A673 (cell line): ENCODE results near the gene UCKL1. TPM values are rescaled to one million over a fixed set of nuclear protein-coding genes. Genes with fewer than 3 reads are reported as not detected.

Experiments
- BruUV-seq: library from RNA; stranded (reverse); fragments of 400-500 nt; replicated peaks from 2 replicates; lab custom pipeline; 2021; lab: Mats Ljungman, UMichigan
- CTCF ChIA-PET: fragments of 300-600 bp; sonication (Branson Sonifier 250); formaldehyde crosslinking; loops from one replicate; lab custom pipeline; 2022; ENCODE audit warnings: antibody characterized with exemption; lab: Charles Lee
- POLR2A ChIA-PET: fragments of 300-600 bp; sonication (Branson Sonifier 250); formaldehyde crosslinking; loops from one replicate; lab custom pipeline; 2022; ENCODE audit warnings: antibody characterized with exemption; ENCODE audit not compliant: low non-redundant PET; lab: Charles Lee
- DNase-seq: peaks from one replicate; pipeline ENCODE4 v3.0.0-alpha.2; 2015; ENCODE audit warnings: low spot score
- H3K27ac ChIP-seq: fragments of 200-600 bp; sonication (generic); 2 replicates; pipeline ENCODE4 v1.5.1; 2016; ENCODE audit warnings: mixed run types, low read depth, mild to moderate bottlenecking, mixed read lengths, antibody characterized with exemption, low read length; ENCODE audit not compliant: poor library complexity, severe bottlenecking
- H3K27me3 ChIP-seq: fragments of 200-600 bp; sonication (generic); replicated peaks from 2 replicates; pipeline ENCODE4 v1.6.1; 2017; ENCODE audit warnings: mixed run types, low read depth, mild to moderate bottlenecking, mixed read lengths, antibody characterized with exemption, low read length; ENCODE audit not compliant: insufficient read depth, poor library complexity
- H3K36me3 ChIP-seq: fragments of 200-600 bp; sonication (generic); 2 replicates; pipeline ENCODE4 v1.6.1; 2016; ENCODE audit warnings: mixed run types, mild to moderate bottlenecking, mixed read lengths, antibody characterized with exemption, low read length; ENCODE audit not compliant: insufficient read depth, poor library complexity, severe bottlenecking
- H3K4me1 ChIP-seq: fragments of 200-600 bp; sonication (generic); 2 replicates; pipeline ENCODE4 v1.6.1; 2017; ENCODE audit warnings: mixed run types, mild to moderate bottlenecking, mixed read lengths, antibody characterized with exemption, low read length; ENCODE audit not compliant: insufficient read depth, poor library complexity, severe bottlenecking
- H3K4me3 ChIP-seq: fragments of 200-600 bp; sonication (generic); 2 replicates; pipeline ENCODE4 v1.5.1; 2016; ENCODE audit warnings: low read depth, mixed run types, mild to moderate bottlenecking, mixed read lengths, low read length; ENCODE audit not compliant: poor library complexity, severe bottlenecking
- H3K9me3 ChIP-seq: fragments of 200-600 bp; sonication (generic); 2 replicates; pipeline ENCODE4 v1.6.1; 2016; ENCODE audit warnings: mixed run types, low read depth, mild to moderate bottlenecking, mixed read lengths, antibody characterized with exemption, low read length; ENCODE audit not compliant: poor library complexity, severe bottlenecking
- CTCF ChIP-seq: fragments of 300-800, 200-600 bp; sonication (generic); conservative IDR thresholded peaks from 2 replicates; pipeline ENCODE4 v1.5.1; 2017; ENCODE audit warnings: low read depth, mild to moderate bottlenecking, antibody characterized with exemption, low read length, moderate library complexity, mixed read lengths
- EZH2 ChIP-seq: fragments of 200-600 bp; sonication (generic); IDR thresholded peaks from 2 replicates; pipeline ENCODE4 v1.6.1; 2017; ENCODE audit warnings: borderline replicate concordance, low read depth, mild to moderate bottlenecking, mixed read lengths, antibody characterized with exemption, low read length; ENCODE audit not compliant: poor library complexity, severe bottlenecking
- intact Hi-C: fragments of 100-400 bp; cut with micrococcal nuclease; formaldehyde crosslinking; loops from one replicate; pipeline ENCODE4 v1.10.0; 2022; ENCODE audit not compliant: unreplicated experiment
- total RNA-seq: library from RNA; stranded (reverse); gene quantifications from 2 replicates; pipeline ENCODE4 v1.2.3, GENCODE V29; 2021

Gene UCKL1
- total RNA-seq, 1 experiment from 2014 or later, result 53.3 TPM

GRCh38 chr20:64001607-64002011 is 45.4 kb upstream of the UCKL1 start:
- Histone ChIP-seq H3K4me1 (no peaks in the 10 kb centered on the region), H3K27ac (no peak overlapping the region), H3K36me3 (peaks cover 58% of the 10 kb centered on the region), H3K27me3 (no peaks in the 10 kb centered on the region), H3K4me3 (no peak overlapping the region), H3K9me3 (no peaks in the 10 kb centered on the region)
- ChIA-PET CTCF (no interaction called here), POLR2A (no interaction called here)
- BruUV-seq, result no TSS peak
- no peak for DNase-seq
- intact Hi-C loops, result no loop called here
- TF ChIP-seq EZH2 (no peak), CTCF (no peak)

DNA sequence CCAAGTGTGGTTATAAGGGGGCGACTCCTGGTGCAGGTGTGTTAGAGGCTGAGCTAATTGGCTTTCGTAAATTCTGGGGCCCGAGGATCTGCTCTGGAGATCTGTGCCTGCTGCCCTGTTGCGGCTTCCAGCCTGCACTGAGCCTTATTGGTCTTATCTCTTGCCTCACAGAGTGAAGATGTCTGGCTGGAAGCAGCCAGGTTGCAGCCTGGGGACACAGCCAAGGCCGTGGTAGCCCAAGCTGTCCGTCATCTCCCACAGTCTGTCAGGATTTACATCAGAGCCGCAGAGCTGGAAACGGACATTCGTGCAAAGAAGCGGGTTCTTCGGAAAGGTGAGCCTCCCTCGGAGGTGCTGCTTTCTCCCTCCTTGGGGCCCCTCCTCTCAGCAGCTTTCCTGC is 44.7 kb upstream of the UCKL1 start:
- H3K27me3 ChIP-seq, result no peaks in the 10 kb centered on the region
- ChIA-PET CTCF (no interaction called here), POLR2A (no interaction called here)
- BruUV-seq, result no TSS peak
- no peak overlapping the region for H3K27ac ChIP-seq
- no peak for DNase-seq
- intact Hi-C loops, result no loop called here
- no peak for TF ChIP-seq CTCF
- TF ChIP-seq EZH2, result no peak
- H3K4me3 ChIP-seq, result no peak overlapping the region
- peaks cover 65% of the 10 kb centered on the region for H3K36me3 ChIP-seq
- H3K4me1 ChIP-seq, result no peaks in the 10 kb centered on the region
- no peaks in the 10 kb centered on the region for H3K9me3 ChIP-seq

DNA sequence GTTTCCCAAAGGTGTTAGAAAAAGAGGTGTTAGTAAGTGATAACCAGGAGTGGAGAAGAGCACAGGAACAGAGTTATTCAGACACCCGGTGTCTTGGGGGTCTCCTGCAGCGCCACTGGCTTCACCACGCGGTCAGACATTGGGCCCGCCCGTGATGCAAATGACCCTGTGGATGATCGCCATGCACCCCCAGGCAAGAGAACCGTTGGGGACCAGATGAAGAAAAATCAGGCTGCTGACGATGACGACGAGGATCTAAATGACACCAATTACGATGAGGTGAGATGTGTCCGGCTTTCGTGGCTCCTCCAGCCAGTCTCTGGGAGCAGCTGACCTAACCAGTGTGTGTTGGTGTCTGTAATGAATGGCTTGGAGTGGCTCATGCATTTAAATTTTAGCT is 26.7 kb upstream of the UCKL1 start:
- Histone ChIP-seq H3K4me1 (peaks cover 21% of the 10 kb centered on the region), H3K9me3 (no peaks in the 10 kb centered on the region), H3K36me3 (peaks cover 32% of the 10 kb centered on the region), H3K27me3 (no peaks in the 10 kb centered on the region), H3K4me3 (no peak overlapping the region), H3K27ac (no peak overlapping the region)
- ChIA-PET CTCF (no interaction called here), POLR2A (no interaction called here)
- intact Hi-C loops, result no loop called here
- DNase-seq, result no peak
- TF ChIP-seq CTCF (no peak), EZH2 (no peak)
- BruUV-seq, result no TSS peak
